IMR-90 (cell line): ENCODE measurements around the gene VPS37C. TPM values are rescaled to one million over a fixed set of nuclear protein-coding genes. Genes with fewer than 3 reads are reported as not detected.

Experiments
- ATAC-seq: fragments of 200-7000 bp; cut with Tn5 transposase; 2 replicates; pipeline ENCODE4 v1.9.1; 2020; ENCODE audit warnings: low read depth, mild to moderate bottlenecking, moderate library complexity
- BruUV-seq: library from RNA; stranded (reverse); fragments of 400-500 nt; replicated peaks from 2 replicates; lab custom pipeline; 2021; lab: Mats Ljungman, UMichigan
- CTCF ChIA-PET: fragments of 300-600 bp; formaldehyde crosslinking; extraction: SDS; loops from one replicate; lab custom pipeline; 2021; ENCODE audit warnings: antibody characterized with exemption; lab: Yijun Ruan, JAX
- POLR2A ChIA-PET: fragments of 300-600 bp; sonication (Branson Sonifier 250); formaldehyde crosslinking; loops from one replicate; lab custom pipeline; 2022; ENCODE audit warnings: antibody characterized with exemption; ENCODE audit not compliant: unreplicated experiment; lab: Charles Lee
- DNase-seq: peaks from one replicate; pipeline ENCODE4 v3.0.0; 2013
- H2AFZ ChIP-seq: replicated peaks from 2 replicates; pipeline ENCODE3; 2013; ENCODE audit warnings: low read length, mild to moderate bottlenecking; ENCODE audit not compliant: poor library complexity
- H2AK5ac ChIP-seq: 2 replicates; pipeline ENCODE4 v1.6.1; 2013; ENCODE audit warnings: low read depth, low read length, inconsistent platforms
- H2AK9ac ChIP-seq: replicated peaks from 2 replicates; pipeline ENCODE3; 2013; ENCODE audit warnings: mild to moderate bottlenecking, low read depth, low read length, moderate library complexity; ENCODE audit not compliant: poor library complexity
- H2BK120ac ChIP-seq: 2 replicates; pipeline ENCODE4 v1.6.1; 2013; ENCODE audit warnings: low read depth, low read length, inconsistent platforms
- H2BK15ac ChIP-seq: 3 replicates; pipeline ENCODE4 v1.6.1; 2013; ENCODE audit warnings: low read depth, low read length, inconsistent platforms
- H2BK20ac ChIP-seq: 2 replicates; pipeline ENCODE4 v1.6.1; 2013; ENCODE audit warnings: low read depth, mild to moderate bottlenecking, inconsistent platforms, low read length, moderate library complexity
- H2BK5ac ChIP-seq: 2 replicates; pipeline ENCODE4 v1.6.1; 2013; ENCODE audit warnings: mild to moderate bottlenecking, low read depth, low read length, inconsistent platforms; ENCODE audit not compliant: poor library complexity, severe bottlenecking
- H3K14ac ChIP-seq: replicated peaks from 2 replicates; pipeline ENCODE4 v1.6.1; 2013; ENCODE audit warnings: low read depth, low read length, inconsistent platforms
- H3K18ac ChIP-seq: 2 replicates; pipeline ENCODE4 v1.6.1; 2013; ENCODE audit warnings: low read depth, low read length, control low read depth
- H3K23ac ChIP-seq: 2 replicates; pipeline ENCODE4 v1.6.1; 2013; ENCODE audit warnings: low read depth, low read length, inconsistent platforms
- H3K27ac ChIP-seq: 2 replicates; pipeline ENCODE4 v1.5.1; 2013; ENCODE audit warnings: mild to moderate bottlenecking, control low read depth, low read length; ENCODE audit not compliant: insufficient read depth
- H3K27me3 ChIP-seq: 2 replicates; pipeline ENCODE4 v1.6.1; 2013; ENCODE audit warnings: low read length; ENCODE audit not compliant: control insufficient read depth, insufficient read depth
- H3K36me3 ChIP-seq: 2 replicates; pipeline ENCODE4 v1.6.1; 2013; ENCODE audit warnings: low read length, mixed read lengths; ENCODE audit not compliant: control insufficient read depth, insufficient read depth
- H3K4ac ChIP-seq: 2 replicates; pipeline ENCODE4 v1.6.1; 2013; ENCODE audit warnings: low read depth, low read length, inconsistent platforms
- H3K4me1 ChIP-seq: 2 replicates; pipeline ENCODE4 v1.6.1; 2013; ENCODE audit warnings: low read length, mixed read lengths; ENCODE audit not compliant: control insufficient read depth, insufficient read depth
- H3K4me2 ChIP-seq: 2 replicates; pipeline ENCODE4 v1.6.1; 2013; ENCODE audit warnings: low read depth, mild to moderate bottlenecking, control low read depth, low read length, moderate library complexity
- H3K4me3 ChIP-seq: 2 replicates; pipeline ENCODE4 v1.5.1; 2013; ENCODE audit warnings: low read depth, mild to moderate bottlenecking, control low read depth, low read length, moderate library complexity; ENCODE audit not compliant: insufficient read depth
- H3K56ac ChIP-seq: 2 replicates; pipeline ENCODE4 v1.6.1; 2013; ENCODE audit warnings: low read length, inconsistent platforms; ENCODE audit not compliant: insufficient read depth; ENCODE audit errors: extremely low read depth
- H3K79me1 ChIP-seq, 2 experiments: 2 replicates each; pipeline ENCODE4 v1.6.1; 2013; ENCODE audit warnings: low read length in 2 of 2, inconsistent platforms in 1 of 2, low read depth in 1 of 2
- H3K9ac ChIP-seq: 2 replicates; pipeline ENCODE4 v1.6.1; 2013; ENCODE audit warnings: low read depth, low read length, control low read depth
- H3K9me1 ChIP-seq: 2 replicates; pipeline ENCODE4 v1.6.1; 2013; ENCODE audit warnings: low read length, inconsistent platforms; ENCODE audit not compliant: insufficient read depth
- H3K9me3 ChIP-seq: 2 replicates; pipeline ENCODE4 v1.6.1; 2013; ENCODE audit warnings: low read length; ENCODE audit not compliant: control insufficient read depth, insufficient read depth
- H4K20me1 ChIP-seq: 2 replicates; pipeline ENCODE4 v1.6.1; 2013; ENCODE audit warnings: low read length, inconsistent platforms; ENCODE audit not compliant: insufficient read depth
- H4K5ac ChIP-seq: 2 replicates; pipeline ENCODE4 v1.6.1; 2013; ENCODE audit warnings: mild to moderate bottlenecking, low read depth, low read length, control low read depth
- H4K8ac ChIP-seq, 2 experiments: 2 replicates each; pipeline ENCODE4 v1.6.1; 2013; ENCODE audit warnings: low read depth in 2 of 2, low read length in 2 of 2, control low read depth in 1 of 2, inconsistent platforms in 1 of 2
- H4K91ac ChIP-seq: 2 replicates; pipeline ENCODE4 v1.6.1; 2013; ENCODE audit warnings: low read depth, low read length, inconsistent platforms; ENCODE audit not compliant: insufficient read depth
- CEBPB ChIP-seq: IDR thresholded peaks from 2 replicates; pipeline ENCODE4 v1.6.1; 2012; ENCODE audit warnings: low read depth, low read length, improper control_type of control experiment
- NFE2L2 ChIP-seq: fragments of 150-350 bp; IDR thresholded peaks from 2 replicates; pipeline ENCODE4 v1.6.1; 2016; ENCODE audit warnings: low read depth, mild to moderate bottlenecking, low read length
- RAD21 ChIP-seq: IDR thresholded peaks from 2 replicates; pipeline ENCODE4 v1.6.1; 2012; ENCODE audit warnings: low read length, improper control_type of control experiment
- WGBS, 2 experiments: methylation state at CpG; one replicate each; pipeline versions ENCODE4 v1.1.5 to v1.1.7; 2013; ENCODE audit warnings: missing lambda C conversion rate in 2 of 2; ENCODE audit not compliant: insufficient read length in 1 of 2; ENCODE audit errors: extremely low coverage in 2 of 2; 5-methylcytosine and 5-hydroxymethylcytosine counted together
- dilution Hi-C: fragments of 300-500 bp; cut with HindIII; formaldehyde crosslinking; loops from one replicate; pipeline ENCODE4 v1.14.3; 2018; ENCODE audit warnings: low sequenced_read_pairs; ENCODE audit not compliant: unreplicated experiment
- in situ Hi-C: fragments of 300-500 bp; cut with MboI; formaldehyde crosslinking; loops from 3 replicates; pipeline ENCODE4 v1.14.3; 2019; ENCODE audit warnings: low sequenced_read_pairs, inconsistent platforms, mixed read lengths
- intact Hi-C: fragments of 100-400 bp; cut with micrococcal nuclease; formaldehyde crosslinking; loops from 2 replicates; pipeline ENCODE4 v1.10.0; 2022
- polyA plus RNA-seq, 3 experiments: library from polyadenylated mRNA; depleted of rRNA; stranded (reverse); fragments of >200 nt; gene quantifications; 2 replicates each; pipeline ENCODE4 v1.2.3, GENCODE V29; 2012; ENCODE audit warnings: low replicate concordance in 1 of 3
- total RNA-seq: library from RNA; depleted of rRNA; stranded (reverse); fragments of >200 nt; gene quantifications from 2 replicates; pipeline ENCODE4 v1.2.3, GENCODE V29; 2012

Gene VPS37C
- total and polyA plus RNA-seq, 2 of the 4 experiments (the other 2 are of a cell fraction): 3.2 to 13.2 TPM

DNA sequence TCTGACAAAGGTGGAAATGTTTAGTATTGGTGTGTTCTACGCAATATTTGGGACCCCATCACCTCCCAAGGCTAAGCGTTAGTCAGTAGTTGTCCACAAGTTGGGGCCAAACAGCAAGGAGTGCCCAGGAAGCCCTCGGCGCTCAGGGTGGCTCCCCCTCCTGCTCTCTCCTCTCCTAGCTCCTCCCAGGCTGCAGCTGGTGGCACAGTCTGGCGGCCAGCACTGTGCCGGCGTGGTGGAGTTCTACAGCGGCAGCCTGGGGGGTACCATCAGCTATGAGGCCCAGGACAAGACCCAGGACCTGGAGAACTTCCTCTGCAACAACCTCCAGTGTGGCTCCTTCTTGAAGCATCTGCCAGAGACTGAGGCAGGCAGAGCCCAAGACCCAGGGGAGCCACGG lies 42.2 kb downstream of the VPS37C start:
- Histone ChIP-seq H4K91ac (no peak overlapping the region), H3K4ac (no peak overlapping the region), H4K20me1 (no peaks in the 10 kb centered on the region), H2BK5ac (no peak overlapping the region), H3K18ac (no peak overlapping the region), H3K36me3 (no peaks in the 10 kb centered on the region), H2BK120ac (no peak overlapping the region), H2BK20ac (no peak overlapping the region), H3K27ac (no peak overlapping the region), H2BK15ac (no peak overlapping the region), H3K9me1 (no peaks in the 10 kb centered on the region), H3K9me3 (no peaks in the 10 kb centered on the region), H2AK5ac (no peak overlapping the region), H3K4me3 (no peak overlapping the region), H4K5ac (no peak overlapping the region), H3K9ac (no peak overlapping the region), H3K23ac (no peak overlapping the region), H3K4me2 (no peak overlapping the region), H3K56ac (no peak overlapping the region), H3K79me1 (no peaks in the 10 kb centered on the region), H4K8ac (no peak overlapping the region), H3K27me3 (peaks cover 27% of the 10 kb centered on the region), H3K14ac (no peak overlapping the region), H2AFZ (no peak overlapping the region), H3K4me1 (no peaks in the 10 kb centered on the region), H2AK9ac (no peak overlapping the region)
- in situ Hi-C loops (no loop called here), dilution Hi-C loops (no loop called here), intact Hi-C loops (no loop called here)
- ATAC-seq (no peak), DNase-seq (no peak)
- whole genome bisulfite sequencing, 2 experiments: 66% methylated on average over 4 of the region's 9 CpGs; no CpG with 5 or more reads in 1 of the 2 experiments
- no TSS peak for BruUV-seq
- TF ChIP-seq NFE2L2 (no peak), CEBPB (no peak), RAD21 (no peak)
- ChIA-PET POLR2A (no interaction called here), CTCF (no interaction called here)
